GM18951 (cell line): ENCODE data around the gene ALG1.

Experiments
- POLR2A ChIP-seq: IDR thresholded peaks from 4 replicates; pipeline ENCODE4 v1.6.1; 2011; ENCODE audit warnings: mild to moderate bottlenecking; ENCODE audit not compliant: insufficient read length, insufficient read depth; ENCODE audit errors: extremely low read depth
- in situ Hi-C: fragments of 300-500 bp; cut with MboI; formaldehyde crosslinking; loops from one replicate; pipeline ENCODE4 v1.12.0; 2022; ENCODE audit warnings: low sequenced_read_pairs, mixed read lengths, inconsistent platforms; ENCODE audit not compliant: unreplicated experiment

The ALG1 gene

DNA sequence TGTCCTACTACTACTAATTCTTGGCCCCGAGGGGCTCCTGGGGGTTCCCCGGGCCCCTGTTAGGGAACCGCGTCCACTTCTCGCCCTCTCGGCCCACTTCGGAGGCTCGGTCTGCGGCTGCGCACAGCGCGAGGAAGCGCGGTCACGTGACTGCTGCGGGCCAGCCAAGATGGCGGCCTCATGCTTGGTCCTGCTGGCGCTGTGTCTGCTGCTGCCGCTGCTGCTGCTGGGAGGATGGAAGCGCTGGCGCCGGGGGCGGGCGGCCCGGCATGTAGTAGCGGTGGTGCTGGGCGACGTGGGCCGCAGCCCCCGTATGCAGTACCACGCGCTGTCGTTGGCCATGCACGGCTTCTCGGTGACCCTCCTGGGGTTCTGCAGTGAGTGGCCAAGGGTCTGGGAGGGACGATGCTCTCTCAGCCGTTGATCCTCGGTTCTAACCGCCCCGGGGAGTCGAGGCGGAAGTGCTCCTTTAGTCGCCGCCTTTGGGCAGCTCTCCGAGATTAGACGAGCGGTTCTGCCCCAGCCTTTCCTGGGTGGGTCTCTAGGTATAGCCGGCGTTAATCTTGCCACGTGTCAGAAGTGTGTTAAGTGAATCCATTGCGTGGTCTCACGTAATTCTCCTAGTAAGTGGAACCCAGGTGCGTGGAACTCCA lies at the start of gene ALG1:
Gene ALG1, plus strand, starts transcription at position 163 of the 653 bp plus-strand sequence. Its CDS starts 7 bp downstream, at position 170.
- TF ChIP-seq POLR2A, result peak; percentile 98
- in situ Hi-C loops, result no loop called here

- in situ Hi-C loops, result no loop called here
- no peak for TF ChIP-seq POLR2A
Measured at GRCh38 chr16:5022521-5022920, 49.1 kb upstream of the ALG1 start.

GRCh38 chr16:5024632-5025031 lies 47.0 kb upstream of the ALG1 start:
- in situ Hi-C loops, result no loop called here
- TF ChIP-seq POLR2A, result no peak

DNA sequence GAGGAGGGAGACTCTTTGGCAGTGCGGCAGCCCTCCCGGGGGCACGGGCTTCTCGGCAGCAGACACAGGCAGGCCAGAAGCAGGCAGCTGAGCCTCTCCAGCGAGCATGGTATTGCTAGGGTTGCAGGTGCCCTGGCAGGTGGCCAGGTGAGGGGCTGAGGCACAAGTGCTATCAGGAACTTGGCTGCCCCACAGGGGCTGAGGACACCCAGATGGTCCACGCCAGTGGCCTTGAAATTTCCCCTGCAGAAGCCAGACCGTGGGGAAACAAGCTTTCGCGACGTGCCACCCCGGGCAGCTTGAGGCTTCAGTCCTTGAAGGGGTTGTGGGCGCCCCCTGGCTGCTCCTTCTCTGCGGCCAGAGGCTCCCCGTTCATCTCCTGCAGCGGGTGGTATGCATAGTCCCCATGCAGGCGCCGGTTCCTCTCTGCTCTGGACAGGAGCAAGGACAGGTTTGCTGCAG lies 46.4 kb upstream of the ALG1 start:
- in situ Hi-C loops, result no loop called here

GRCh38 chr16:5026664-5027063 lies 45.0 kb upstream of the ALG1 start:
- TF ChIP-seq POLR2A, result no peak
- in situ Hi-C loops, result no loop called here

More for the DNA sequence above, 46.4 kb upstream of the ALG1 start:
- no peak for TF ChIP-seq POLR2A

GRCh38 chr16:5027086-5027485 lies 44.6 kb upstream of the ALG1 start:
- in situ Hi-C loops, result no loop called here
- TF ChIP-seq POLR2A, result no peak

DNA sequence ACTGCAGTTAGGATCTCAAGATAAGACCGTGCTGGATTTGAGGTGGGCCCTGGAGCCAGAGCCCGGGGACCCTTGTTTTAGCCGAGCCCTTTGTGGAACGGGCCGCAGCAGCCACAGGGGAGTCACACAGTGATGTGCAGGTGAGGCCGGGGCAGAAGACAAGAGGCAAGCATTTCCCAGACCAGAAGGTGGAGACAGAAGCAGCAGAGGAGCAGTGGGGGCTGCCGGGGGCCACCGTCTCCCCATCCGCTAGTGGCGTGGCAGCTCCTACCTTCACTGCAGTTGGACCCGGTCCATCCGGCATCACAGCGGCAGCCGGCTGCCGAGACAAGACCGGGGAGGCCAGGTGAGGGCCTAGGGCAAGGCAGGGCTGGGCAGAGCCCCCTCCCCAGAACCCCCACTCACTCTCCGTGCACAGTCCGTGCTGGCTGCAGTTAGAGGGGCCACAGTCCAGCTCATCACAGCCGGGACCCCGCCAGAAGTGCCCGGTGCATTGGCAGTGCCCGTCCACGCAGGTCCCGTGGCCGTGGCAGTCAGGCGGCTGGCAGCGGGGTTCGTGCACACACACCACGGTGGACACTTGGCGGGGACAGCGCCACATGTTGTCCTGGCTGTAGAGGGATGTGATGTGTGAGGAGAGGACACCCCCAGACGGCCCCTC lies 43.9 kb upstream of the ALG1 start:
- in situ Hi-C loops, result no loop called here
- TF ChIP-seq POLR2A, result no peak

DNA sequence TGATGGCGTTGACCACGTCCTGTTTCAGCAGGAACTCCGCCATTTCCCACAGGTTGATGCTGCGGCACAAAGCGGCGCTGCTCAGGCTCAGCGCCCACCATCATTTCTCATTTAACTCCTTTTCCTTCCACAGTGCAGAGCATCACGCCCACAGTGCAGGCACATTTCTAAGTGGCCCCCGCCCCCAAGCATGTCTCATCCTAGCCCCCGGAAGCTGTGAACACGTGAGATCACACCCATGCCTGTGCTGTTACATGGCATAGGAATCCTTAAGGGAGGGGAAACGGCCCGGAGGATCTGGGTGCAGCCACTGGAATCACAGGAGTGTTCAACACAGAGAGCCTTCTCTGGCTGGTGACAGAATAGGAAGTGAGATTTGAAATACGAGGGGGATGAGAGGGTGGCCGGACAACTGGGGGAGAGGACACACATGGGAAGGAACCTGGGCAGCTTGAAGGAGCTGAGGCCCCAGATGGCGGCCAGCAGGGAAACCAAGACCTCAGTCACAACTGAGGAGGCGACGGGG lies 42.6 kb upstream of the ALG1 start:
- no peak for TF ChIP-seq POLR2A
- in situ Hi-C loops, result no loop called here

- in situ Hi-C loops, result no loop called here
- TF ChIP-seq POLR2A, result no peak
Measured at GRCh38 chr16:5030251-5030870, 41.3 kb upstream of the ALG1 start.

DNA sequence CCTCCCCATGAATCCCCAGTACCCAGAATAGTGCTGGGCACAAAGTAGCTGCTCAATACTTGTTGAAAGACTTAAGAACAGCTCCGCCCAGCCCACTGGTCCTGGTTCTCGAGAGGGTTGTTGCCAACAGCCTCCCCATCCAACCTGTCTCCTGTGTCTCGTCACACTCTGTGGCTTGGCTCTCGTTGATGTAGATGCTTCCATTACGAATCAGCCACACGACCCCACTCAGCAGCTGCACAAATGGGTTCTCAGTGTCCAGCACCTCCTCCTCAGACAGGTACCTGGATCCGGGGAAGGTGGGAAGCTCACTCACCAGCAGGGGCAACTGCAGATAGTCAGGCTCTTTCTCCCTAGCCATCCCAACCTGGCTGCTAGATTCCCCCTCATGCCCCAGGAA lies 40.0 kb upstream of the ALG1 start:
- in situ Hi-C loops, result no loop called here
- TF ChIP-seq POLR2A, result no peak

DNA sequence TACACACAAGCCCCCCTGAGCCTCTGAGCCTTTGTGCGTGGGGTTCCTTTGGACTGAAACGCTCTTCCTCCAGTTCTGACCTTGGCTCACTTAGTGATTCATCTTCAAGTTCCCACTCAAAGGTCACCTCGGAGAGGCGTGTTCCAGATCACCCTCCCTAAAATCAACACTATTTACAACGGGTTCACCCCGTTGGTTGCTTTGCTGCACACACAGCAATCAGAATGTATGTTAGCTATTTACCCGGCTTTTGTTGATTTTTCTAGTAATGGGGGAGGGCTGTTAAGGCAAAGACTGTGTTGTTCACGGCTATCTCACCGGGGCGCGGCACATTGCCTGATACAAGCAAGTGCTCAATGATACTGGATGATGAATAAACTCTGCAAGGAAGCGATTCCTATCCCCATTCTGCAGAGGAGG lies 38.9 kb upstream of the ALG1 start:
- TF ChIP-seq POLR2A, result no peak
- in situ Hi-C loops, result no loop called here

GRCh38 chr16:5033256-5034166 lies 38.1 kb upstream of the ALG1 start, which contains the start of gene NAGPA:
Gene NAGPA (minus strand): TSS chr16:5033935. CDS start chr16:5033914, 21 bp downstream.
- TF ChIP-seq POLR2A, result peak; percentile 57
- in situ Hi-C loops, result no loop called here

DNA sequence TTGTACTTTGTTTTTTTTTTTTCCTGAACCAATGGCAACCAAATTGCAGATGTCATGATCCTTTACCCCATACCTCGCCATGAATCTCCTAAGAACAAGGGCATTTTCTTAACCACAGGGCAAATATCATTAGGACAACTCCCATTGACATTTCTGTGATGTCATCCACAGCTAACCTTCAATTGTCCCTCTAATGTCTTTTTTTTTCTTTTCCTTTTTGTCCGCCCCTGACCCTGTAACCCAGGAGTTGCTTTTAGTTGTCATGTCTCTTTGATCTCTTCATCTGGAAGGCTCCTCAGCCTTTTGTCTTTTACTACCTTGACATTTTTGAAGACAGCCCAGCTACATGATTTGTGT lies 37.5 kb upstream of the ALG1 start:
- no peak for TF ChIP-seq POLR2A
- in situ Hi-C loops, result no loop called here
